ENCODE results near the gene MAP2.

Gene MAP2

GRCh38 chr2:209383212-209383611, 40.6 kb upstream of the MAP2 start:
- H3K4me3 ChIP-seq: no peak overlapping the region
- intact Hi-C loops (cut with DNase I; ENCODE audit: low total_unique reads): no loop called here
- no peaks in the 10 kb centered on the region for H3K36me3 ChIP-seq
- no peak overlapping the region for H3K27ac ChIP-seq
- H3K4me1 ChIP-seq: no peaks in the 10 kb centered on the region
- no peak for DNase-seq
- TF ChIP-seq CTCF (IDR thresholded peaks at IDR 0.05): no peak
- no peaks in the 10 kb centered on the region for H3K9me3 ChIP-seq
- H3K27me3 ChIP-seq: no peaks in the 10 kb centered on the region

GRCh38 chr2:209387389-209387788, 36.5 kb upstream of the MAP2 start:
- H3K4me1 ChIP-seq: peaks cover 0 to 3% (median 1%) of the 10 kb centered on the region in 4 donors
- no peaks in the 10 kb centered on the region for H3K27me3 ChIP-seq
- H3K9me3 ChIP-seq: no peaks in the 10 kb centered on the region
- DNase-seq: no peak
- H3K36me3 ChIP-seq: no peaks in the 10 kb centered on the region
- intact Hi-C loops (cut with DNase I; ENCODE audit: low total_unique reads): no loop called here
- H3K27ac ChIP-seq: no peak overlapping the region
- no peak overlapping the region for H3K4me3 ChIP-seq
- no peak for TF ChIP-seq CTCF (IDR thresholded peaks at IDR 0.05)

GRCh38 chr2:209388446-209389037, 35.3 kb upstream of the MAP2 start:
- Histone ChIP-seq H3K4me1 (peaks cover 0 to 3% (median 1%) of the 10 kb centered on the region in 4 donors), H3K27me3 (no peaks in the 10 kb centered on the region), H3K27ac (no peak overlapping the region), H3K4me3 (no peak overlapping the region), H3K36me3 (no peaks in the 10 kb centered on the region), H3K9me3 (no peaks in the 10 kb centered on the region)
- no peak for DNase-seq
- intact Hi-C loops (cut with DNase I; ENCODE audit: low total_unique reads): no loop called here
- TF ChIP-seq CTCF (IDR thresholded peaks at IDR 0.05): no peak

GRCh38 chr2:209389171-209389618, 34.7 kb upstream of the MAP2 start:
- Histone ChIP-seq H3K4me1 (peaks cover 0 to 3% (median 1%) of the 10 kb centered on the region in 4 donors), H3K36me3 (no peaks in the 10 kb centered on the region), H3K27me3 (no peaks in the 10 kb centered on the region), H3K27ac (no peak overlapping the region), H3K4me3 (no peak overlapping the region), H3K9me3 (no peaks in the 10 kb centered on the region)
- TF ChIP-seq CTCF (IDR thresholded peaks at IDR 0.05): no peak
- DNase-seq: no peak
- intact Hi-C loops (cut with DNase I; ENCODE audit: low total_unique reads): no loop called here

- intact Hi-C loops (cut with DNase I; ENCODE audit: low total_unique reads): no loop called here
- Histone ChIP-seq H3K27ac (no peak overlapping the region), H3K4me1 (peaks cover 0 to 3% (median 1%) of the 10 kb centered on the region in 4 donors), H3K27me3 (no peaks in the 10 kb centered on the region), H3K36me3 (no peaks in the 10 kb centered on the region), H3K9me3 (no peaks in the 10 kb centered on the region), H3K4me3 (no peak overlapping the region)
- no peak for DNase-seq
- no peak for TF ChIP-seq CTCF (IDR thresholded peaks at IDR 0.05)
These were observed 33.0 kb upstream of the MAP2 start for GRCh38 chr2:209390839-209391238.
